Measurements from ENCODE around the gene IL10RB.

Gene IL10RB

DNA sequence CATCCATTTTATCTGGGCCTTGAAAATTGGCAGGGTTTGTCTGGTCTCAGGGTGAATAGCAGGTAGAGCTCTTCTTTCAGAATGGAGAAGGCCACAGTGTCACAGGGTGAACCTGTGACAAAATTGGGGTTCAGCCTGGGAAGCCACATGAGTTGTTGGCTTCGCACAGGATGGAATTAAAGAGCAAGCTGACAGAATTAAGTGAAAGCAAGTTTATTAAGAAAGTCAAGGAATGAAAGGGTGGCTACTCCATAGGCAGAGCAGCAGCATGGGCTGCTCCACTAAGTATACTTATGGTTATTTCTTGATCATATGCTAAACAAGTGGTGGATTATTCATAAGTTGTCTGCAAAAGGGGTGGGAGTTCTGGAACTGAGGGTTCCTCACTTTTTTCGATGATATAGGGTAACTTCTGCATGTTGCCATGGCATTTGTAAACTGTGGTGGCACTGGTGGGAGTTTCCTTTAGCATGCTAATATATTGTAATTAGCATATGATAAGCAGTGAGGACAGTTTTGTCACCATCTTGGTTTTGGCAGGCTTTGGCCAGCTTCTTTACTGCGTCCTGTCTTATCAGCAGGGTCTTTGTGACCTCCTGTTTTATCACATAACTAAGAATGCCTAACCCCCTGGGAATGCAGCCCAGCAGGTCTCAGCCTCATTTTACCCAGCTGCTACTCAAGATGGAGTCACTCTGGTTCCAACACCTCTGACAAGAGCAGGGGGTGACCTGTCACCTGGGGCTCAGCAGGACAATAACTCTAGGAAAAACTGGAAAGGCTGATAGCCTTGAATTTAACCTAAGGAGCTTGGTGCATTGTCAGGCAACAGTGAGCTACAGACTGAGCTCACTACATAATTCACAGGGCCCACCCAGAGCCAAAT is 31.3 kb upstream of the IL10RB start:
- peak in 2 of 3 donors; percentile 51 to 61 for DNase-seq
- peaks cover 29 to 80% (median 53%) of the 10 kb centered on the region in 4 experiments for H3K4me1 ChIP-seq (ENCODE audit: control extremely low read depth in 1 of 4, control insufficient read depth in 4 of 4, insufficient read depth in 4 of 4, low read length in 3 of 4)
- ChIA-PET CTCF (interaction anchor here (1.1 kb wide), 1 partner anchor 32 kb away, joined by 3 read pairs; no protein-coding TSS in a partner anchor), POLR2A (interaction anchor here (0.6 to 0.7 kb wide), 2 partner anchors 40 to 494 kb away, joined by 4 read pairs; no protein-coding TSS in a partner anchor)
- no peaks in the 10 kb centered on the region for H3K9me3 ChIP-seq (ENCODE audit: control extremely low read depth in 1 of 5, control insufficient read depth in 4 of 5, insufficient read depth in 2 of 5, low read depth in 1 of 5, low read length in 4 of 5)
- peak overlapping the region in 1 of 7 experiments; percentile 39 for H3K4me3 ChIP-seq (ENCODE audit: control insufficient read depth in 1 of 7, extremely low read depth in 1 of 7, insufficient read depth in 4 of 7, low read depth in 2 of 7, low read length in 6 of 7)
- H3K27ac ChIP-seq (ENCODE audit: insufficient read depth in 1 of 2, low read depth in 1 of 2, low read length in 2 of 2, poor library complexity in 1 of 2, severe bottlenecking in 2 of 2), result peak overlapping the region in 1 of 2 experiments; percentile 14
- H3K27me3 ChIP-seq (replicated peaks in 2 of 5; ENCODE audit: control insufficient read depth in 4 of 5, insufficient read depth in 5 of 5, low read length in 4 of 5), result no peaks in the 10 kb centered on the region
- WGBS (ENCODE audit: insufficient coverage), result 95% methylated on average over 3 of the region's 3 CpGs
- H3K36me3 ChIP-seq (ENCODE audit: control insufficient read depth in 4 of 4, insufficient read depth in 4 of 4, low read length in 3 of 4), result peaks cover 0 to 24% (median 5%) of the 10 kb centered on the region in 4 experiments

DNA sequence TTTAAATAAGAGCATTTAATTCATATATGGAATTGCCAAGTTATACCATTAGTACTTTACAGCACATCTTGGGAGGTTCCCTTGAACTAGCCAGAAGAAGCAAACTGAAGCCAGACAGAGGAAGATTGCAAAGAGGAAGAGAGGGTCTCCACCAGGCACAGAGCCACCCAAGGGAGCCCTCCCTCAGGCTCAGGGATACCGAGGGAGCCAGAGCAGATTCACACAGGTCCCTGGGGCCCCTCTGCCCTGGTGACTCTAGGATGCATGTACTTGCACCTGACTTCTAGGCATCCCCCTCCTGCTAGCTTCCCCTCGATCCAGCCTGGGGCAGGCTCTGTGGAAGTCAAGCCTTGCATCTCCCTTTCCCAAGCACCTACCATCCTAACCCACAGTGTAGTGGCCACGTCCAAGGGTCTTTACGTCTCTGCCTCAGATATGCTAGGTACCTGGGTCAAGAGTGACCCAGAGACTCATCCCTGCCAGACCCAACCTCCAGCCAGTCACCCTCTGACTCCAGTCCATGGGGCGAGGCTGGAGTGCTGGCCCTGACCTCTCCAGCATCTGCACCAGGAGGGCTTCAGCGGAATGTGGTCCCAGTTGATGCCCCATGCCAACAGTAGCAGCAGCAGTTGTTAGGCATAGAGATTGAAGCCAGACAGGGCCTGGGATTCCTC is 30.0 kb upstream of the IL10RB start:
- ChIA-PET POLR2A (interaction anchor here (0.7 kb wide), 1 partner anchor 495 kb away, joined by 4 read pairs; no protein-coding TSS in a partner anchor), CTCF (interaction anchor here (0.6 kb wide), 1 partner anchor 89 kb away, joined by 3 read pairs; the partner anchor contains the start of gene IFNAR1)
- no peak for DNase-seq
- Histone ChIP-seq H3K4me1 (ENCODE audit: control extremely low read depth in 1 of 4, control insufficient read depth in 4 of 4, insufficient read depth in 4 of 4, low read length in 3 of 4) (peaks cover 27 to 81% (median 46%) of the 10 kb centered on the region in 4 experiments), H3K27ac (ENCODE audit: insufficient read depth in 1 of 2, low read depth in 1 of 2, low read length in 2 of 2, poor library complexity in 1 of 2, severe bottlenecking in 2 of 2) (peak overlapping the region in 1 of 2 experiments; percentile 32), H3K9me3 (ENCODE audit: control extremely low read depth in 1 of 5, control insufficient read depth in 4 of 5, insufficient read depth in 2 of 5, low read depth in 1 of 5, low read length in 4 of 5) (no peaks in the 10 kb centered on the region), H3K4me3 (ENCODE audit: control insufficient read depth in 1 of 7, extremely low read depth in 1 of 7, insufficient read depth in 4 of 7, low read depth in 2 of 7, low read length in 6 of 7) (no peak overlapping the region), H3K27me3 (replicated peaks in 2 of 5; ENCODE audit: control insufficient read depth in 4 of 5, insufficient read depth in 5 of 5, low read length in 4 of 5) (no peaks in the 10 kb centered on the region), H3K36me3 (ENCODE audit: control insufficient read depth in 4 of 4, insufficient read depth in 4 of 4, low read length in 3 of 4) (peaks cover 0 to 24% (median 5%) of the 10 kb centered on the region in 4 experiments)
- WGBS (ENCODE audit: insufficient coverage), result 100% methylated on average over 4 of the region's 6 CpGs

DNA sequence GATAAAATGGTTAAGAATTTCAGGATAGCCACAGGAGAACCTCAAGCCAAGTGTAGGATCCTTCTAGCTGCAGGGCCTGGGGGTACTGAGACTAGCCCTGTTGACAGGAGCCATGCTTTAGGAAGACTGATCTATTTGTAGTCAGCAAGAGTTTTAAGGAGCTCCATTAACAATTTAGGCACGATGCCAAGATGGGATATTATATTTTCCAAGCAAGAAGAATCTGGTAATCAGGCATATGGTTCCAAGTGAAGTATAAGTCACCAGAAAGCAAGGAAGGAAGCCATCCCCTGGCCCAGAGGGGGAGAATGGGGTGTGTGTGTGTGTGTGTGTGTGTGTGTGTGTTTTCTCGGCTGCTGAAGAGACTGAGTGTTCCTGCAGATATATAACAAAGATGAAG is 29.4 kb upstream of the IL10RB start:
- Histone ChIP-seq H3K36me3 (ENCODE audit: control insufficient read depth in 4 of 4, insufficient read depth in 4 of 4, low read length in 3 of 4) (peaks cover 0 to 24% (median 5%) of the 10 kb centered on the region in 4 experiments), H3K4me1 (ENCODE audit: control extremely low read depth in 1 of 4, control insufficient read depth in 4 of 4, insufficient read depth in 4 of 4, low read length in 3 of 4) (peaks cover 21 to 81% (median 46%) of the 10 kb centered on the region in 4 experiments), H3K4me3 (ENCODE audit: control insufficient read depth in 1 of 7, extremely low read depth in 1 of 7, insufficient read depth in 4 of 7, low read depth in 2 of 7, low read length in 6 of 7) (no peak overlapping the region), H3K27ac (ENCODE audit: insufficient read depth in 1 of 2, low read depth in 1 of 2, low read length in 2 of 2, poor library complexity in 1 of 2, severe bottlenecking in 2 of 2) (peak overlapping the region in 1 of 2 experiments; percentile 32), H3K9me3 (ENCODE audit: control extremely low read depth in 1 of 5, control insufficient read depth in 4 of 5, insufficient read depth in 2 of 5, low read depth in 1 of 5, low read length in 4 of 5) (no peaks in the 10 kb centered on the region), H3K27me3 (replicated peaks in 2 of 5; ENCODE audit: control insufficient read depth in 4 of 5, insufficient read depth in 5 of 5, low read length in 4 of 5) (no peaks in the 10 kb centered on the region)
- DNase-seq, result no peak
- 90% methylated on average over 2 of the region's 2 CpGs for WGBS (ENCODE audit: insufficient coverage)
- POLR2A ChIA-PET, result no interaction called here
- CTCF ChIA-PET, result interaction anchor here (0.6 kb wide), 1 partner anchor 88 kb away, joined by 3 read pairs; the partner anchor contains the start of gene IFNAR1

DNA sequence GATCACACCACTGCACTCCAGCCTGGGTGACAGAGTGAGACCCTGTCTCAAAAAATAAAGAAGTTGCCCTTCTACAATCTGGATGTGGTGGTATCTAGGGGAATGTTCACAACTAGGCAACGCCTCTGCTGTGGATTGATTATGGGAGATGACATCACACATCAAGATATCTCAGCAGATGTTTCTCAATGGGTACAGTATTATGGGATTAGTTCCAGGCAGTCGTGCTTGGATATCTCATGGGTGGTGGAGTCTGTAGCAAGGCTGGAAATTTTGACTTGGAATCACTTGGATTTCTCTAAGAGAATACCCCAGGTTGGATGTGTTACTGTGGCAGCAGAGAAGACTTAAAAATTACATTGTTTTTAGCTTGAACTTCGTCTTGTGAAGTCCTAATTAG is 28.7 kb upstream of the IL10RB start:
- POLR2A ChIA-PET, result no interaction called here
- H3K4me1 ChIP-seq (ENCODE audit: control extremely low read depth in 1 of 4, control insufficient read depth in 4 of 4, insufficient read depth in 4 of 4, low read length in 3 of 4), result peaks cover 14 to 79% (median 41%) of the 10 kb centered on the region in 4 experiments
- 100% methylated on average over 3 of the region's 3 CpGs for WGBS (ENCODE audit: insufficient coverage)

DNA sequence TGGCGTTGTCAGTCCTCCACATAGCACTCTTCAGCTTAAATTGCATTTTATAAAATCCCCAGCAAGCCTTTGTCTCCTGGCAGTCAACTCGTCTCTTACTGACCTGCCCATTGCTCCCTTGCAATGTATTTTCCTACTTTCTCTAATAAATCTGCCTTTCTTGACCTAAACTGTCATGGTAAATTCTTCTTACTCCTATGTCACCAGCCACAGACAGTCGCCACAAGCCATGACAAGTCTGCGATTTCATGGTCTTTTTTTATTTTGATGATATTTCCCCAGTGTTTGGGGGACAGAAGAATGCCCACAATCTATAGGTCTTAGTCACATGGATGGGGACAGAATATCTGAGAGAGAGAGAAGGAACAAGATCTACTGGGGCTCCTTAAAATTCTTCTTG is 28.0 kb upstream of the IL10RB start:
- peak overlapping the region in 1 of 2 experiments; percentile 11 for H3K27ac ChIP-seq (ENCODE audit: insufficient read depth in 1 of 2, low read depth in 1 of 2, low read length in 2 of 2, poor library complexity in 1 of 2, severe bottlenecking in 2 of 2)
- H3K27me3 ChIP-seq (replicated peaks in 2 of 5; ENCODE audit: control insufficient read depth in 4 of 5, insufficient read depth in 5 of 5, low read length in 4 of 5), result no peaks in the 10 kb centered on the region
- H3K4me3 ChIP-seq (ENCODE audit: control insufficient read depth in 1 of 7, extremely low read depth in 1 of 7, insufficient read depth in 4 of 7, low read depth in 2 of 7, low read length in 6 of 7), result no peak overlapping the region
- ChIA-PET POLR2A (no interaction called here), CTCF (interaction anchor here (1.0 kb wide), 1 partner anchor 9 kb away, joined by 3 read pairs; no protein-coding TSS in a partner anchor)
- peaks cover 0 to 25% (median 5%) of the 10 kb centered on the region in 4 experiments for H3K36me3 ChIP-seq (ENCODE audit: control insufficient read depth in 4 of 4, insufficient read depth in 4 of 4, low read length in 3 of 4)
- no peak for DNase-seq
- 92% methylated on average over 4 of the region's 4 CpGs for WGBS (ENCODE audit: insufficient coverage)
- H3K9me3 ChIP-seq (ENCODE audit: control extremely low read depth in 1 of 5, control insufficient read depth in 4 of 5, insufficient read depth in 2 of 5, low read depth in 1 of 5, low read length in 4 of 5), result no peaks in the 10 kb centered on the region
- peaks cover 7 to 76% (median 37%) of the 10 kb centered on the region in 4 experiments for H3K4me1 ChIP-seq (ENCODE audit: control extremely low read depth in 1 of 4, control insufficient read depth in 4 of 4, insufficient read depth in 4 of 4, low read length in 3 of 4)

More for the DNA sequence above, 28.7 kb upstream of the IL10RB start:
- no peaks in the 10 kb centered on the region for H3K9me3 ChIP-seq (ENCODE audit: control extremely low read depth in 1 of 5, control insufficient read depth in 4 of 5, insufficient read depth in 2 of 5, low read depth in 1 of 5, low read length in 4 of 5)
- H3K27me3 ChIP-seq (replicated peaks in 2 of 5; ENCODE audit: control insufficient read depth in 4 of 5, insufficient read depth in 5 of 5, low read length in 4 of 5), result no peaks in the 10 kb centered on the region
- peaks cover 0 to 24% (median 5%) of the 10 kb centered on the region in 4 experiments for H3K36me3 ChIP-seq (ENCODE audit: control insufficient read depth in 4 of 4, insufficient read depth in 4 of 4, low read length in 3 of 4)
- no peak overlapping the region for H3K27ac ChIP-seq (ENCODE audit: insufficient read depth in 1 of 2, low read depth in 1 of 2, low read length in 2 of 2, poor library complexity in 1 of 2, severe bottlenecking in 2 of 2)
- peak in 1 of 3 donors; percentile 46 for DNase-seq
- CTCF ChIA-PET, result no interaction called here
- no peak overlapping the region for H3K4me3 ChIP-seq (ENCODE audit: control insufficient read depth in 1 of 7, extremely low read depth in 1 of 7, insufficient read depth in 4 of 7, low read depth in 2 of 7, low read length in 6 of 7)

DNA sequence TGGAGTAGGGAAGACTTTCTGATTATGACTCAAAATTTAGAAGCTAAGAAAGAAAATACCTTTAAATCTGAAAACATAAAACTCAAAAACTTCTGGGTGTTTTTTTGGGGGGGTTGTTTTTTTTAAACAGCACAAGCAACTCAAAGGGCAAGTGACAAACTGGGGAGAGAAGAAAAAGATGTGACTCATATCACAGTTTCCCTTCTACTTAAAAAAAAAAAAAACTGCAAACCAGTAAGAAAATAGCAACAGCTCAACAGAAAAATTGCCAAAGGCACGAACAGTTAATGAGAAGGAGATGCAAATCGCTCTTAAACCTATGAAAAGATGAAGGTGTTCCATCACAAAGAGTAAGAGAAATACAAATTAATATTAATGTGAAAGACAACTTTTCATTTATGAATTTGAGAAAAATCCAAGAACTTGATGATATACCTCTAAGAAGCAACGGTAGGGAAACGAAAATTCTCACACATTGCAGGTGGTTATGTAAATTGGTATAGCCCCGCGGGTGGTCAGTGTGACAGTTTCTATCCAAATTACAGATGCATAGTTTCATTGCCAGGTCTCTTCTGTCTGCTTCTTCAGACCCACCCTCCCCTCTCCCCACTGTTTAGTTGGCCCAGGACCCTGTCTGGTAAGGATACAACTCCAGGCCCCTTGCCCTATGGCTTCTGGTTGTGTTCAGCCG is 27.5 kb upstream of the IL10RB start:
- Histone ChIP-seq H3K27me3 (replicated peaks in 2 of 5; ENCODE audit: control insufficient read depth in 4 of 5, insufficient read depth in 5 of 5, low read length in 4 of 5) (no peaks in the 10 kb centered on the region), H3K9me3 (ENCODE audit: control extremely low read depth in 1 of 5, control insufficient read depth in 4 of 5, insufficient read depth in 2 of 5, low read depth in 1 of 5, low read length in 4 of 5) (no peaks in the 10 kb centered on the region), H3K4me1 (ENCODE audit: control extremely low read depth in 1 of 4, control insufficient read depth in 4 of 4, insufficient read depth in 4 of 4, low read length in 3 of 4) (peaks cover 3 to 76% (median 36%) of the 10 kb centered on the region in 4 experiments), H3K36me3 (ENCODE audit: control insufficient read depth in 4 of 4, insufficient read depth in 4 of 4, low read length in 3 of 4) (peaks cover 0 to 29% (median 5%) of the 10 kb centered on the region in 4 experiments), H3K4me3 (ENCODE audit: control insufficient read depth in 1 of 7, extremely low read depth in 1 of 7, insufficient read depth in 4 of 7, low read depth in 2 of 7, low read length in 6 of 7) (no peak overlapping the region), H3K27ac (ENCODE audit: insufficient read depth in 1 of 2, low read depth in 1 of 2, low read length in 2 of 2, poor library complexity in 1 of 2, severe bottlenecking in 2 of 2) (peak overlapping the region in 1 of 2 experiments; percentile 40)
- WGBS (ENCODE audit: insufficient coverage), result 87% methylated on average over 3 of the region's 7 CpGs
- POLR2A ChIA-PET, result no interaction called here
- CTCF ChIA-PET, result interaction anchor here (1.0 kb wide), 1 partner anchor 9 kb away, joined by 3 read pairs; no protein-coding TSS in a partner anchor
- peak in 2 of 3 donors; percentile 54 to 66 for DNase-seq

All from common myeloid progenitor, CD34-positive (primary cell).